ENCODE results near the gene TACC2. TPM values are rescaled to one million over a fixed set of nuclear protein-coding genes. Genes with fewer than 3 reads are reported as not detected.

TACC2 gene
- total RNA-seq, 1 experiment from 2014 or later: 24.4 TPM

- no peaks in the 10 kb centered on the region for H3K4me1 Mint-ChIP-seq (ENCODE audit: low read depth, unreplicated experiment)
- no peaks in the 10 kb centered on the region for H3K27me3 Mint-ChIP-seq (ENCODE audit: unreplicated experiment)
- TF ChIP-seq, protein P1, sequence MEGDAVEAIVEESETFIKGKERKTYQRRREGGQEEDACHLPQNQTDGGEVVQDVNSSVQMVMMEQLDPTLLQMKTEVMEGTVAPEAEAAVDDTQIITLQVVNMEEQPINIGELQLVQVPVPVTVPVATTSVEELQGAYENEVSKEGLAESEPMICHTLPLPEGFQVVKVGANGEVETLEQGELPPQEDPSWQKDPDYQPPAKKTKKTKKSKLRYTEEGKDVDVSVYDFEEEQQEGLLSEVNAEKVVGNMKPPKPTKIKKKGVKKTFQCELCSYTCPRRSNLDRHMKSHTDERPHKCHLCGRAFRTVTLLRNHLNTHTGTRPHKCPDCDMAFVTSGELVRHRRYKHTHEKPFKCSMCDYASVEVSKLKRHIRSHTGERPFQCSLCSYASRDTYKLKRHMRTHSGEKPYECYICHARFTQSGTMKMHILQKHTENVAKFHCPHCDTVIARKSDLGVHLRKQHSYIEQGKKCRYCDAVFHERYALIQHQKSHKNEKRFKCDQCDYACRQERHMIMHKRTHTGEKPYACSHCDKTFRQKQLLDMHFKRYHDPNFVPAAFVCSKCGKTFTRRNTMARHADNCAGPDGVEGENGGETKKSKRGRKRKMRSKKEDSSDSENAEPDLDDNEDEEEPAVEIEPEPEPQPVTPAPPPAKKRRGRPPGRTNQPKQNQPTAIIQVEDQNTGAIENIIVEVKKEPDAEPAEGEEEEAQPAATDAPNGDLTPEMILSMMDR (IDR thresholded peaks at IDR 0.05; ENCODE audit: unreplicated experiment): no peak
- no peak for DNase-seq
- H3K36me3 Mint-ChIP-seq (ENCODE audit: insufficient read depth, unreplicated experiment): peaks cover 5% of the 10 kb centered on the region
- BruUV-seq (replicated peaks): no TSS peak
- intact Hi-C loops (cut with micrococcal nuclease; ENCODE audit: unreplicated experiment): no loop called here
- H3K9me3 Mint-ChIP-seq (ENCODE audit: low read depth, unreplicated experiment): no peaks in the 10 kb centered on the region
- CTCF ChIA-PET: no interaction called here
- H3K4me3 Mint-ChIP-seq (ENCODE audit: low read depth, unreplicated experiment): no peak overlapping the region
- H3K27ac Mint-ChIP-seq (ENCODE audit: unreplicated experiment): no peak overlapping the region
Measured at GRCh38 chr10:122176232-122177213, 187.6 kb downstream of the TACC2 start.

DNA sequence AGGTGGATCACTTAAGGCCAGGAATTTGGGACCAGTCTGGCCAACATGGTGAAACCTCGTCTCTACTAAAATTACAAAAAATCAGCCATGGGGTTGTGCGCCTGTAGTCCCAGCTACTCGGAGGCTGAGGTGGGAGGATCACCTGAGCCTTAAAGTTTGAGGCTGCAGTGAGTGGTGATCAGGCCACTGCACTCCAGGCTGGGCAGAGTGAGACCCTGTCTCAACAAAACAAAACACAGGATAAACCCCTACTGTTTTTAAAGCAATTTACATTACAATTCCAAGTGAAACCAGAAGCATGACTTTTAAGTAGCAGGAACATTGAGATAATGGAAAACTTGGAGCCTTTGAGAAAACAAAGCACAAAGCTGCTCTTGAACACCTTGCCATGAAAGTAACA is 189.7 kb downstream of the TACC2 start:
- H3K27ac Mint-ChIP-seq (ENCODE audit: unreplicated experiment): no peak overlapping the region
- no peak for DNase-seq

DNA sequence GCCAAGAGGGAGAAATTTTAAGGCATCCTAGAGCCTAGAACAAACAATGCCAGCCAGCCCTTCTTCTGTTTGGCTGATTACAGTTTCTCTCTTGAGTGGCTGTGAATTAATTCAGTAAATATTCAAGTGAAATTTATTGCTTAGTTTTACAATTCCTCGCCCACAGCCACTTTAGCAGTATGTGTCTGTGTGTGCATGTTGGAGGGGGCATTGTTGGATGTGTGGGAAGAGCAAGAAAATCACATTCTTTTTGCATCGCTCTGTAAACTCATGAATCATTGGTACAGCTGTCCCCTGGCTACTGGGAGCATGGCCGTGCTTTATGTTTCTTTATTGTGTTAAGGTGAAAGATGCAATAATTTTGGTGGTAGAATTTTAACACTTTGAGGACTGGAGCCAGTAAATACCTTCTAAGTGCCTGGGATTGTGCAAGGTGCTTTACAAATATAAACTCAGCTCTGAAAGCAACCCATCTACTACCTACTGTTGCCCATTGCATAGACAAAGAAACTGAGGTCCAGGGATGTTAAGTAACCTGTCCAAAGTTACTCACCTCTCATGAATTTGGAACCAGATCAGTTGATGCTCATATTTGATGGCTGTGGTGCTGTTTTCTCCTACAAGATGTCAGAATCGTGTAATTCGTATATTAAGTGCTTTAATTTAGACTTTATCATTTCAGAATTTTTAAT is 192.2 kb downstream of the TACC2 start:
- CTCF ChIA-PET: no interaction called here
- TF ChIP-seq, protein P1 (IDR thresholded peaks at IDR 0.05; ENCODE audit: unreplicated experiment): no peak
- Mint-ChIP-seq H3K4me3 (ENCODE audit: low read depth, unreplicated experiment) (no peak overlapping the region), H3K9me3 (ENCODE audit: low read depth, unreplicated experiment) (no peaks in the 10 kb centered on the region), H3K27ac (ENCODE audit: unreplicated experiment) (no peak overlapping the region), H3K36me3 (ENCODE audit: insufficient read depth, unreplicated experiment) (peaks cover 5% of the 10 kb centered on the region), H3K27me3 (ENCODE audit: unreplicated experiment) (no peaks in the 10 kb centered on the region), H3K4me1 (ENCODE audit: low read depth, unreplicated experiment) (peaks cover 8% of the 10 kb centered on the region)
- intact Hi-C loops (cut with micrococcal nuclease; ENCODE audit: unreplicated experiment): no loop called here
- no TSS peak for BruUV-seq (replicated peaks)
- no peak for DNase-seq

More for the DNA sequence above, 189.7 kb downstream of the TACC2 start:
- peaks cover 8% of the 10 kb centered on the region for H3K4me1 Mint-ChIP-seq (ENCODE audit: low read depth, unreplicated experiment)
- no peak overlapping the region for H3K4me3 Mint-ChIP-seq (ENCODE audit: low read depth, unreplicated experiment)
- BruUV-seq (replicated peaks): no TSS peak
- intact Hi-C loops (cut with micrococcal nuclease; ENCODE audit: unreplicated experiment): no loop called here
- CTCF ChIA-PET: no interaction called here
- H3K27me3 Mint-ChIP-seq (ENCODE audit: unreplicated experiment): no peaks in the 10 kb centered on the region
- TF ChIP-seq, protein P1 (IDR thresholded peaks at IDR 0.05; ENCODE audit: unreplicated experiment): no peak
- peaks cover 5% of the 10 kb centered on the region for H3K36me3 Mint-ChIP-seq (ENCODE audit: insufficient read depth, unreplicated experiment)
- no peaks in the 10 kb centered on the region for H3K9me3 Mint-ChIP-seq (ENCODE audit: low read depth, unreplicated experiment)

GRCh38 chr10:122181876-122182275 is 192.9 kb downstream of the TACC2 start:
- no peaks in the 10 kb centered on the region for H3K9me3 Mint-ChIP-seq (ENCODE audit: low read depth, unreplicated experiment)
- H3K27me3 Mint-ChIP-seq (ENCODE audit: unreplicated experiment): no peaks in the 10 kb centered on the region
- intact Hi-C loops (cut with micrococcal nuclease; ENCODE audit: unreplicated experiment): no loop called here
- no peak overlapping the region for H3K4me3 Mint-ChIP-seq (ENCODE audit: low read depth, unreplicated experiment)
- no TSS peak for BruUV-seq (replicated peaks)
- peaks cover 8% of the 10 kb centered on the region for H3K4me1 Mint-ChIP-seq (ENCODE audit: low read depth, unreplicated experiment)
- CTCF ChIA-PET: no interaction called here
- no peak for DNase-seq
- TF ChIP-seq, protein P1 (IDR thresholded peaks at IDR 0.05; ENCODE audit: unreplicated experiment): no peak
- H3K27ac Mint-ChIP-seq (ENCODE audit: unreplicated experiment): no peak overlapping the region
- H3K36me3 Mint-ChIP-seq (ENCODE audit: insufficient read depth, unreplicated experiment): peaks cover 5% of the 10 kb centered on the region
